ENCODE measurements around the gene TNFSF15. TPM values are rescaled to one million over a fixed set of nuclear protein-coding genes. Genes with fewer than 3 reads are reported as not detected.

TNFSF15 gene
- total and polyA plus RNA-seq, 2 donors (not counting 3 experiments of a cell fraction or from before 2014, with no cell fraction given) = 8.4 to 14.3 TPM

DNA sequence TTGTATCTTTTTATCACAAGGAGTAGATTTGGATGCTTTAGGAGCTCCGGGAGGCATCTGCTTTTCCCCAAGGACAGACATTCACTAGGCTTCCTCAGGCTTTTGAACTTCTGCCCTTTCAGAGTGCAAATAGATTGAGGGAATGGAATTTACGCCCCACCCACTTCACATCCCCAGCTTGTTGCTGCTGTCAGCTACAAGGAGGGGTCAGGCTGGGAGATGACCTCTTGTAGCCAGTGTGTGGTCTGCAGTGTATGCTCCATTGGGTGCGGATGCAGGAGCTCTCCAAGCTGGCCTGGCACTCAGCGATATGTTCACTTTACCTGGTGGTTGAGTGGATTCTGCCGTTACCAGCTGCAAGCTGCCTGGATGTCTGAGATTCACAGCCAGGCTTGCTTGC is 6.4 kb downstream of the TNFSF15 start:
- FAIRE-seq (no peak), DNase-seq (ENCODE audit: low read depth, low spot score) (no peak)
- H3K9me3 ChIP-seq (replicated peaks; ENCODE audit: control insufficient read depth, insufficient read depth, low read length) = no peaks in the 10 kb centered on the region
- CTCF ChIA-PET = interaction anchor here (1.0 to 1.1 kb wide), 2 partner anchors 54 to 108 kb away, joined by 3 read pairs; no protein-coding TSS in a partner anchor
- H3K27me3 ChIP-seq (ENCODE audit: control insufficient read depth in 2 of 2, insufficient read depth in 2 of 2, low read length in 2 of 2) = no peaks in the 10 kb centered on the region
- no TSS peak for BruUV-seq (replicated peaks)
- H3K79me2 ChIP-seq (ENCODE audit: control insufficient read depth, insufficient read depth, low read length) = no peaks in the 10 kb centered on the region
- no peak overlapping the region for H2AFZ ChIP-seq (ENCODE audit: low read depth, low read length)
- peaks cover 18% of the 10 kb centered on the region for H3K4me1 ChIP-seq (ENCODE audit: control insufficient read depth, extremely low read depth, insufficient read depth, low read length)
- no peak overlapping the region for H3K9ac ChIP-seq (replicated peaks; ENCODE audit: extremely low read depth, insufficient read depth, low read length)
- POLR2A ChIA-PET = no interaction called here
- no peaks in the 10 kb centered on the region for H4K20me1 ChIP-seq (replicated peaks; ENCODE audit: control insufficient read depth, extremely low read depth, insufficient read depth, low read length)
- H3K27ac ChIP-seq (ENCODE audit: insufficient read depth, low read depth, low read length) = no peak overlapping the region
- no peak overlapping the region for H3K4me2 ChIP-seq (ENCODE audit: insufficient read depth, low read length)
- dilution Hi-C loops (cut with MboI; ENCODE audit: extremely low pct_ligation_motif_present, low sequenced_read_pairs) = no loop called here
- no peaks in the 10 kb centered on the region for H3K9me1 ChIP-seq (replicated peaks; ENCODE audit: control insufficient read depth, extremely low read depth, insufficient read depth, low read length)
- peaks cover 0 to 2% of the 10 kb centered on the region in 2 experiments for H3K36me3 ChIP-seq (ENCODE audit: control insufficient read depth in 2 of 2, extremely low read depth in 1 of 2, insufficient read depth in 2 of 2, low read length in 2 of 2)
- no peak for TF ChIP-seq JUN (IDR thresholded peaks at IDR 0.05; ENCODE audit: borderline replicate concordance, insufficient read depth, insufficient read length, low read depth)
- TF ChIP-seq MYC (IDR thresholded peaks at IDR 0.05; ENCODE audit: low read depth, low read length) = no peak
- no peak for TF ChIP-seq POLR2AphosphoS5 (IDR thresholded peaks at IDR 0.05; ENCODE audit: insufficient read depth, low read depth, low read length)
- TF ChIP-seq GATA2 (IDR thresholded peaks at IDR 0.05; ENCODE audit: insufficient read depth, insufficient read length, low read depth, low read length) = no peak
- no peak for TF ChIP-seq FOS (IDR thresholded peaks at IDR 0.05; ENCODE audit: borderline replicate concordance, insufficient read depth, low read length)
- TF ChIP-seq, protein P1, sequence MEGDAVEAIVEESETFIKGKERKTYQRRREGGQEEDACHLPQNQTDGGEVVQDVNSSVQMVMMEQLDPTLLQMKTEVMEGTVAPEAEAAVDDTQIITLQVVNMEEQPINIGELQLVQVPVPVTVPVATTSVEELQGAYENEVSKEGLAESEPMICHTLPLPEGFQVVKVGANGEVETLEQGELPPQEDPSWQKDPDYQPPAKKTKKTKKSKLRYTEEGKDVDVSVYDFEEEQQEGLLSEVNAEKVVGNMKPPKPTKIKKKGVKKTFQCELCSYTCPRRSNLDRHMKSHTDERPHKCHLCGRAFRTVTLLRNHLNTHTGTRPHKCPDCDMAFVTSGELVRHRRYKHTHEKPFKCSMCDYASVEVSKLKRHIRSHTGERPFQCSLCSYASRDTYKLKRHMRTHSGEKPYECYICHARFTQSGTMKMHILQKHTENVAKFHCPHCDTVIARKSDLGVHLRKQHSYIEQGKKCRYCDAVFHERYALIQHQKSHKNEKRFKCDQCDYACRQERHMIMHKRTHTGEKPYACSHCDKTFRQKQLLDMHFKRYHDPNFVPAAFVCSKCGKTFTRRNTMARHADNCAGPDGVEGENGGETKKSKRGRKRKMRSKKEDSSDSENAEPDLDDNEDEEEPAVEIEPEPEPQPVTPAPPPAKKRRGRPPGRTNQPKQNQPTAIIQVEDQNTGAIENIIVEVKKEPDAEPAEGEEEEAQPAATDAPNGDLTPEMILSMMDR (IDR thresholded peaks at IDR 0.05; ENCODE audit: extremely low read depth in 1 of 2, insufficient read depth in 1 of 2, low read depth in 1 of 2, low read length in 2 of 2) = no peak
- TF ChIP-seq, protein P2, sequence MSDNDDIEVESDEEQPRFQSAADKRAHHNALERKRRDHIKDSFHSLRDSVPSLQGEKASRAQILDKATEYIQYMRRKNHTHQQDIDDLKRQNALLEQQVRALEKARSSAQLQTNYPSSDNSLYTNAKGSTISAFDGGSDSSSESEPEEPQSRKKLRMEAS (IDR thresholded peaks at IDR 0.05; ENCODE audit: insufficient read depth, insufficient read length) = no peak
- no peak for TF ChIP-seq POLR2A (IDR thresholded peaks at IDR 0.05; ENCODE audit: low read depth, low read length)
- TF ChIP-seq EZH2 (IDR thresholded peaks at IDR 0.05; ENCODE audit: borderline replicate concordance, low read depth, low read length, severe bottlenecking) = no peak
- no peak overlapping the region for H3K4me3 ChIP-seq (replicated peaks in 1 of 3; ENCODE audit: insufficient read depth in 1 of 3, low read depth in 1 of 3, low read length in 3 of 3)
- intact Hi-C loops (cut with micrococcal nuclease) = no loop called here
